ENCODE results near the gene SLC22A3.

DNA sequence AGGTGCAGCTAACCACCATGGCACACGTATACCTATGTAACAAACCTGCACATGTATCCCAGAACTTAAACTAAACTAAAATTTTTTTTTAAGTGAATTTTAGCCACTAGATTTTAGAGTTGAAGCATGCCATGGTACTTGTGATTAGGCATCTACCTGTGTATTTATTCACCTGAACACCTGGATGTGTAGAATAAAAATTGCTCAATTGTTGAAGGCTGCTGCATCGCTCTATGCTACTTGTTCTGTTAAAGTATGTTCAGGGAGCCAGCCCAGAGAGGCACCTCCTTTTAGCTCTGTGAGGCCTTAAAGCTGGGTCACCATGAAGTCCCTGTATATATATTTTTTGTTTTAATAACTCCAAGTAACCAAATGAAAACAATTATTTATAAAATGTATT is 28.3 kb downstream of the SLC22A3 start:
- no peak for TF ChIP-seq CTCF (IDR thresholded peaks at IDR 0.05; ENCODE audit: low read depth, low read length, poor library complexity, severe bottlenecking)
- no peak for TF ChIP-seq EZH2phosphoT487 (IDR thresholded peaks at IDR 0.05; ENCODE audit: borderline replicate concordance, low read length)
